ENCODE results near the gene ARL14EP. TPM values are rescaled to one million over a fixed set of nuclear protein-coding genes. Genes with fewer than 3 reads are reported as not detected.
A peak's percentile ranks its signal among the peaks of the same experiment; 100 is the strongest.

The ARL14EP gene
- total RNA-seq (2014; rRNA removed; shearing (Covaris generic)), result 32.8 and 33.4 TPM in 2 replicates

- DNase-seq (ENCODE audit: low spot score), result peak; percentile 93
Measured at GRCh38 chr11:30322826-30323710, at the start of gene ARL14EP. TSS of gene ARL14EP (plus strand) at chr11:30323104. CDS start at chr11:30330949, 7,845 bp downstream.

DNA sequence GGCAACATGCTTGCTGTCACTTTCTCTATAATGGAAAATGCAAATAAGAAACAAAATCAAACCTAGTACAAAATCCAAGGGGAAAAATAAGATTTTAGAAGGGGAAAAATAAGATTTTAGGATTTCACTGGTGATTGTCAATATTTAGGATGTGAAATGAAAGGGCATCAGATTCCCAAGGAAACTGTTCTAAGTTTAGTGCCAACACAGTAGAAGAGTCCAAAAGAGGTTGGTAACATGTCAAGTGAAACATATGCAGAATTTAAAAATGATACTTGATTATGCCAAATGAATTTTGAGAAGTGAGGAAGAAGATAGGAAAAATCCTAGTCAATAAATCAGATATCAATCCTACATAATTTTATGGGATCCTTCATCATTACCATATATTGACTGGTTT, 45.7 kb upstream of the ARL14EP start:
- no peak for DNase-seq (ENCODE audit: low spot score)

- no peak for DNase-seq (ENCODE audit: low spot score)
Measured at GRCh38 chr11:30279796-30280195, 43.1 kb upstream of the ARL14EP start.

DNA sequence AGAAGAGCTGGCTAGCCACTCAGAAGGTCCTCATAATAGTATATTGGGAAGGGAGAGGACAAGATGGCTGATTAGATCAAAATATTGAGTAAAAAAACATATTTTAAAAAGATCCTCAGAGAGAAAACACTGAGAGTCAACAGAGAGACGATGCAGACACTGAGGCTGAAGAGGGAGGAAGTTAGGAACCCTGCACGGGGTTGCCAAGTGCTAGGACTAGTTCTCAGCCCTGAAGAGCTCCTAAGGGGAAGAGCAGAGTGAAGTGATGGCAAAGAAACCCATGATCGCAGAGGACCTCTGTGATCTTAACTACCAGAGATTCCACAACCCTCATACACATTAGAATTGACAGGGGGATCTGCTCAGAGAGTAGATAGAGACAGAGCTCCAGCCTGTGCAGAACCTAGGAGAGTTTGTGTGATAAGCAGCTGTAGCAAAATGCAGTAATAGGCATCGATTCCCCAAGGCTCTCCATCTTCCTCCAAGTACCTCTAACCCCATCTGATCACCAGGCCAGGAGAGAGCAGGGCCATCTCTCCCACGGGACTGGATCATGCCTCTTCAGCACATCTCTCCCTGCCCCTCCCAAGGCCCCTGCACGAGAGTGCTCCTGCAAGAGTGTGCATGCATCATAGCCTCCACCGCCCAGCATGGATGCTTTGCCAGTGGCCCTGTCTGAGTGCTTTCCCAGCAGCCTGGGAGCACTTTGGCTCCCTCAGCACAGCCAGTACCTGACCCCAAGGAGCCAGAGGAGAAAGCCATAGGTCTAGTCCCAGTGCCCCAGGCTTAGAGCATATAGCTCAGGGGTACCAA, 41.2 kb upstream of the ARL14EP start:
- no peak for DNase-seq (ENCODE audit: low spot score)

- DNase-seq (ENCODE audit: low spot score), result peak; percentile 33
Measured at GRCh38 chr11:30282289-30282631, 40.6 kb upstream of the ARL14EP start.

DNA sequence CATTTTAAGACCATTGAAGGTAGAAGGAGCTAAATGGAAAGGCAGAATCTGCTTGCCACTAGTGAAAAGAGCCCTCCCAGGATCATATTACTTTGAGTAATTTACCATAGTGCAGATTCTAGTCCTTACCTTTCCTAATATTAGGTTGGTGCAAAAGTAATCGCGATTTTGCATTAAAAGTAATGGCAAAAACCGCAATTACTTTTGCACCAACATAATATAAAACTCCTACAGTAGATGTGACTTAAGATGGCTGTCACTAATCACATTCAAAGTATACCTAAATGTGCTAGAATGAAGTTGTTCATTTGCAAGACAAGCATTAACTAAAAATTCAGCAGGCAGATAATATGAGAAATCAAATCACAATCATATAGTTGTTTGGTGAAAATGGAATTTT, 38.1 kb upstream of the ARL14EP start:
- DNase-seq (ENCODE audit: low spot score), result no peak

- no peak for DNase-seq (ENCODE audit: low spot score)
Measured at GRCh38 chr11:30285416-30286121, 37.3 kb upstream of the ARL14EP start.

DNA sequence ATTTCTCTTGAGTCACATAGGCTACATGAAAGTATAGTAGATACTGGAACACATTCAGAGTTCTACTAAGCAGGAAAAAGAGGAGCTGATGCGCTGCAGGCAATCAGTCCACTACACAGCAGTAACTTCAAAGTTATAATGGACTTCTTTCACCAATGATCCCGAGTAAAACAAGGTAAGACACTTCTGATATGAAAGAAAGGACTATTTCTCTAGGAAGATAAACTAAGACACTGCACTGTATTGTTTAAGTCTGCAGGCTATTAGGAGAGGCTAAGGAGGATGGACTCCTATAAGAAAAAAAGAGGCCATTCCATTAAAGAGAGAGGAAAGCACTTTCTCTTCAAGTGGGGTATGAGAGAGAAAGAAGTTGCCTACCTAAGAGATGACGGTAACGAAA, 31.6 kb upstream of the ARL14EP start:
- no peak for DNase-seq (ENCODE audit: low spot score)

GRCh38 chr11:30292545-30292944, 30.4 kb upstream of the ARL14EP start:
- DNase-seq (ENCODE audit: low spot score), result no peak

DNA sequence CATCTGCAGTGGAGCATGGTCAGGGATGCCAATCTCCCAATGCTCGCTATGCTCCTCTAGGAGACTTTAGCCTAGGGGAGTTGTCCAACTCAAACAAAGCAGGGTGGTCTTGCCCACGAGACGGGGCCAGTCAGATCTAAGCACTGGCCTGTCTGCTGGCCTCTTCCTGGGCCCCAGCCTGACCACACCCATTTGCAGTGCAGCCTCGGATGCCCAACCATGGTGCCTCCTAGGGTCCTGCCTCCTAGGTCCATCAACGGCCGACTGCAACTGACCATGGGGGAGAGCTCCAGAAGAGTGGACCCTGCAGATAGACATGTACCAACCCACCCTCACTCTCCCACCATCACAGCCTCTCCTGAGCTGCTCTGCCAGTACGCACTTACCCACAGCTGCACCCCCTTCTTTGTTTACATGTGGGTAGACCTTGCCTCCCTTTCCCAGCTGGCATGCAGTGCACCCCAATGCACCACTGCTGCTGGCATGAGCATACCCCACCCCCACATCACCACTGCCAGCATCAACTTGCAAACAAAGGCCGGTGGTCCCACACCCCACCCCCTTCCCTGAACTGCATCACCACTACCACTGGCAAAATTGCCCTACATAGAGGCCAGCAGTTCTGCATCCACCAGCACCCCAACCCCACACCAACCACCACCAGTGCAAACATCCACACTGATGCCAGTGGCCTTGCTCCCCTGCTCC, 27.6 kb upstream of the ARL14EP start:
- DNase-seq (ENCODE audit: low spot score), result no peak

- no peak for DNase-seq (ENCODE audit: low spot score)
Measured at GRCh38 chr11:30304620-30305019, 18.3 kb upstream of the ARL14EP start.

DNA sequence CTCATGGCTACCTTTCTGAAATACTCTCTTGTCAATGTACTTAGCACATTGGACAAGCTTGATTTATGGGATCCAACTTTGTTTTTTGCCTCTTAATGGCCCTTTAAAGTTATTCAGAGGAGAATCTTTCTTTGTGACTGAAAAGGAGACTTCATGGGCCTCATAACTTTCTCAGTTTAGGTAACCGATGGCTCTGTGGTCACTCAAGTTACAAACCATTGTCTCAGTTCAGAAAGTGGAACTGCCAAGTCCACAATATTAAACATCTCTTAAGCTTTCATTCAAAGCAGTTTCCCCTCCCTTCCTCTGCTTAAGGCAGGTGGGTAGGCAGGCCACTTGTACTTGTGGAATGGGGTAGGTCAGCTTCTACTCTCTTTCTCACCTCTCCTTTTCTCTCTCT, 12.3 kb upstream of the ARL14EP start:
- DNase-seq (ENCODE audit: low spot score), result no peak

- DNase-seq (ENCODE audit: low spot score), result no peak
Measured at GRCh38 chr11:30311189-30311588, 11.7 kb upstream of the ARL14EP start.

DNA sequence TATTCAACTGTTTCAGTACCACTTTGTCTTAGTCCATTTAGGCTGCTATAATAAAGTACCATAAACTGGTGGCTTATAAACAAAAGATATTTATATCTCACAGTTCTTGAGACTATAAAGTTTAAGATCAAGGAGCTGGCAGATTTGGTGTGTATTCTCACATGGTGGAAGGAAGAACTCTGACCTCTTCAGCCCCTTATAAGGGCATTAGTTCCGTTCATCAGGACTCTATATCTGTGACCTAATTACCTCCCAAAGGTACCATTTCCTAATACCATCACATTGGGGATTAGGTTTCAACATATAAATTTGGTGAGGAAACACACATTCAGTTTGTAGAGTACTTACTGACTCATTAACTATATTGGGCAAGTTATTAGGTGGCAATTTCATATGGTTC, 10.7 kb upstream of the ARL14EP start:
- DNase-seq (ENCODE audit: low spot score), result no peak

DNA sequence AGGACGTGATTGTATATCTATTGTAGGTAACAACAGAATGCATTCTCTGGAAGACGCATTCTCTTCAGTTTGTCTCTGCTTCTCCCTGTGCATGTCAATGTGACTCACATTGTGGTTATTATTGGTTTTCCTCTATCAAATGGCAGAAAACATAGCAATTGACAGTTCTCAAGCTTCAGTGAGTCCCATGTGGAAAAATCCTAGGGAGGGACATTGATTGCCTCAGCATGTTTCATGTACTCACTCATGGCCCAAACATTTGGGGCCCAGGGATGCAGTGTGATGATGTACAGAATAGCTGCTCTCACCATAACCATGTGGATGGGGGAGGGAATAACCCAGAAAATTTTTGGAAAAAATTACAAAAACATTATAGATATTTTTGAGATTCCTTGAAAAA, 9.3 kb upstream of the ARL14EP start:
- DNase-seq (ENCODE audit: low spot score), result no peak

DNA sequence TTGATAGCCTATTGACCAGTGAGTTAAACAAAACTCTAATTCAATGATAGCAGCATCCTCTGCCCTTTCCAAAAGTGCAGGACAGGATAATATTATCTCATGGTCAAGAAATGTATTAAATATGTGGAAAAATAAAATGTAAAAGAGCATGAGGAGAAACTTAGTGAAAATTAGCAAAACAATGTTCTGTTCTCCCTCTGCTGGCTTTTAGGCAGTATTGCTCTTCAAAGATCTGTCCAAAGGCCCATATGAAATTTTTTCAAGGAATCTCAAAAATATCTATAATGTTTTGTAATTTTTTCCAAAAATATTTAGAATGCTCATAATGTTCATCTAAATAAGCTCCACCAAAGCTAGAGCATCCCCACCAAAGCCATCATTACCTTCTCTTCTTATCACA, 8.3 kb upstream of the ARL14EP start:
- peak; percentile 27 for DNase-seq (ENCODE audit: low spot score)

DNA sequence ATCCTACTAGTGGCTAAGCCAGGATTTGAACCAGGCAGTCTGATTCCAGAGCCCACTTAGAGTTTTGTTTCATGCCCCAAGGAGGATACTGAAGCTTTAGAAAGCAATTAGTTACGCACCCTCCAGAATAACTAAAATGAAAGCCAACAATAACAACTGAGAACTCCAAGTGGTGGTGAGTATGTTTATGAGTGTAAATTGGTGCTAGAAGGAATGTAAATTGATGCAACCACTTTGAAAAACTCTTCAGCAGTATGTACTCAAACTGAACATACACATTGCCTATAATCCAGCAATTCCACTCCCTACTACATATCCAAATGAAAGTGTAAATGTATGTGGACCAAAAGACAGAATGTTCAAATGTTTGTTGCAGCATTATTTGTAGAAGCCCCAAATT, 6.7 kb upstream of the ARL14EP start:
- DNase-seq (ENCODE audit: low spot score), result no peak

- DNase-seq (ENCODE audit: low spot score), result no peak
Measured at GRCh38 chr11:30317030-30317429, 5.9 kb upstream of the ARL14EP start.

DNA sequence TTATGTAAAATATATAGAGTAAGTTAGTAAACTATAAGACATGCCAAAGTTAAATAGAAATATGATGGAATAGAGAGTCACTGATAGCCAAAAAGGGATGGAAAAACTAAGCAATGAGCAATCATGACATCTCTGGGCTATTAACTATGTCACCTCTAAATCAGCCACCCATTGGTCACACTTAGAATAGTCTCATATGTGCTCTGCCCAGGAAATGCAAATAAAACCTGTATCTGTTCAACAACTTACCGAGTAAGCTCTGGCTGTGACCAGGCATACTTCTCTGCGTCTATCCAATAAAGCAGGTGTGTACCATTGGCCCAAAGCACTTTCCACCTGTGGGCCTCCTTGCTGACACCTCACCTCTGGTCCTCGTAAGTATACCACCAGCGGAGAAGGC, 1.6 kb upstream of the ARL14EP start:
- peak; percentile 5 for DNase-seq (ENCODE audit: low spot score)

GRCh38 chr11:30322191-30322590, 713 bp upstream of the ARL14EP start:
- DNase-seq (ENCODE audit: low spot score), result no peak

DNA sequence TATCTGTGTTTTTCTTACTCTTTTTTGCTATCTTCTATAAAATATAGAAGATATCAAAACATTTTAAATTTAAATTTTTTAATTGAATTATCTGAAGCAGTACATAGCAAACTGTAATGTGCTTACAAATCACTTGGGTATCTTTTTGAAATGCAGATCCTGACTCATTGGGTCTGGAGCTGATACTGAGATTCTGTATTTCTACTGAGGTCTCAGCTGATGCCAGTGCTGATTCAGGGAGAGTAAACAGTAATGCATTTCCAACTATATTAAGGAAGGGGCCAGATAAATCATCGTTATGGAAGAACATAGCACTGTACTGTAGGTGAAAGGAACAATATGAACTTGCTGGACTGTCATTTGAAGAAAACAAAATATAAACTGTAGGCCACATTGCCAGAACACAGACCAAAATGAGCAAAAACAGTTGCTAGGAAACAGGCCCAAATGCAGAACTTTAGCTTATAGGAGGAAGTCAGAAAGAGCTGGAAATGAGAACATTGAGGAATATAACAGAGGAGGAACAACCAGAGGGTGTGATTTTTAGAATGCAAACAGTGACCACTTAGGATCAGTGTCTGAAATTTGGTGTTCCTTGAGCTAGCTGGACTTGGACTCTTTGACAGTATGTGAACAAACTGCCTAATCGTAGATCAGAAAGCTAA, 3.3 kb downstream of the ARL14EP start:
- no peak for DNase-seq (ENCODE audit: low spot score)

Data from A172 (cell line).